ENCODE measurements around the gene USP11. TPM values are rescaled to one million over a fixed set of nuclear protein-coding genes. Genes with fewer than 3 reads are reported as not detected.

Gene USP11
- total and polyA plus RNA-seq, 2 of the 8 experiments (the other 6 are each of a cell fraction or from before 2014, with no cell fraction given) = 40.9 to 84.0 TPM

GRCh38 chrX:47285836-47286320, 53.1 kb downstream of the USP11 start:
- 61% methylated on average over 5 of the region's 6 CpGs; no CpG with 5 or more reads in 1 of the 2 experiments for WGBS, 2 experiments (ENCODE audit: extremely low coverage in 1 of 2, insufficient coverage in 1 of 2, insufficient read length in 1 of 2, insufficient replicate concordance in 2 of 2, low coverage in 1 of 2, low lambda C conversion rate in 2 of 2, missing lambda C conversion rate in 1 of 2)
- H2AK5ac ChIP-seq (ENCODE audit: low read depth, low read length) = no peak overlapping the region
- H2BK20ac ChIP-seq (ENCODE audit: low read length) = no peak overlapping the region
- H3K4me1 ChIP-seq (replicated peaks in 1 of 4; ENCODE audit: control insufficient read depth in 3 of 4, insufficient read depth in 4 of 4, low read length in 3 of 4) = no peaks in the 10 kb centered on the region
- FAIRE-seq (no peak), DNase-seq (ENCODE audit: low read depth in 1 of 2, low spot score in 2 of 2) (no peak)
- H2BK12ac ChIP-seq (ENCODE audit: low read depth, low read length) = no peak overlapping the region
- no peak overlapping the region for H2BK5ac ChIP-seq (ENCODE audit: low read depth, low read length)
- no peak overlapping the region for H2AFZ ChIP-seq (ENCODE audit: low read length)
- no peak overlapping the region for H4K8ac ChIP-seq (ENCODE audit: extremely low read depth, insufficient read depth, low read length)
- H3K4ac ChIP-seq (replicated peaks; ENCODE audit: insufficient read length, low read depth, low read length) = no peak overlapping the region
- H3K4me2 ChIP-seq (ENCODE audit: insufficient read depth in 1 of 2, low read depth in 2 of 2, low read length in 2 of 2) = no peak overlapping the region
- no peak overlapping the region for H3K18ac ChIP-seq (ENCODE audit: extremely low read depth, low read length)
- H3K36me3 ChIP-seq (ENCODE audit: control insufficient read depth in 2 of 4, insufficient read depth in 4 of 4, low read length in 3 of 4) = no peaks in the 10 kb centered on the region
- H3K27ac ChIP-seq (ENCODE audit: low read depth, low read length) = no peak overlapping the region
- H3K79me2 ChIP-seq (ENCODE audit: control insufficient read depth in 1 of 2, insufficient read depth in 2 of 2, low read length in 2 of 2) = no peaks in the 10 kb centered on the region
- no peaks in the 10 kb centered on the region for H3K23me2 ChIP-seq (ENCODE audit: low read depth, low read length)
- no peak overlapping the region for H4K5ac ChIP-seq (ENCODE audit: insufficient read length, low read depth, low read length)
- no peak overlapping the region for H3K14ac ChIP-seq (ENCODE audit: insufficient read length)
- no peak overlapping the region for H2BK15ac ChIP-seq (ENCODE audit: low read length)
- POLR2A ChIA-PET (ENCODE audit: partially characterized antibody) = no interaction called here
- no peaks in the 10 kb centered on the region for H3K27me3 ChIP-seq (replicated peaks in 1 of 4; ENCODE audit: control insufficient read depth in 3 of 4, extremely low read depth in 1 of 4, insufficient read depth in 3 of 4, low read length in 3 of 4)
- no peak overlapping the region for H3K4me3 ChIP-seq (ENCODE audit: extremely low read depth in 1 of 4, insufficient read depth in 2 of 4, low read depth in 3 of 4, low read length in 4 of 4)
- no peaks in the 10 kb centered on the region for H3K79me1 ChIP-seq (ENCODE audit: low read depth, low read length)
- no peaks in the 10 kb centered on the region for H3K9me3 ChIP-seq (ENCODE audit: insufficient read depth in 2 of 2, low read depth in 1 of 2, low read length in 1 of 2)
- CTCF ChIA-PET (ENCODE audit: partially characterized antibody) = interaction anchor here (1.0 to 4.3 kb wide), 4 partner anchors 9 to 613 kb away, joined by 3 to 21 read pairs (median 4); no protein-coding TSS in a partner anchor
- H3K23ac ChIP-seq (ENCODE audit: insufficient read length) = no peak overlapping the region
- H4K20me1 ChIP-seq (replicated peaks in 1 of 2; ENCODE audit: control insufficient read depth in 1 of 2, insufficient read depth in 2 of 2, low read length in 2 of 2) = no peaks in the 10 kb centered on the region
- no peak overlapping the region for H4K91ac ChIP-seq (replicated peaks; ENCODE audit: insufficient read length, low read length)
- H3K56ac ChIP-seq (replicated peaks; ENCODE audit: insufficient read length, low read depth, low read length) = no peak overlapping the region
- no peak overlapping the region for H2BK120ac ChIP-seq (replicated peaks; ENCODE audit: low read depth, low read length)
- no peak overlapping the region for H3K9ac ChIP-seq (replicated peaks in 1 of 4; ENCODE audit: extremely low read depth in 1 of 4, low read depth in 3 of 4, low read length in 3 of 4)
- no peak for TF ChIP-seq POLR2AphosphoS5 (IDR thresholded peaks at IDR 0.05; ENCODE audit: low read depth, low read length)

Data from H1 (cell line).